SH-SY5Y (cell line): ENCODE measurements around the gene CIP2A.

ENCODE experiments used
- GATA2 ChIP-seq: IDR thresholded peaks from 2 replicates; pipeline ENCODE4 v1.6.1; 2011; ENCODE audit warnings: mild to moderate bottlenecking, low read depth, low read length
- GATA3 ChIP-seq: IDR thresholded peaks from 2 replicates; pipeline ENCODE4 v1.6.1; 2011; ENCODE audit warnings: low read depth, mild to moderate bottlenecking, low read length, moderate library complexity

GRCh38 chr3:108507902-108508301 lies 81.3 kb downstream of the CIP2A start:
- TF ChIP-seq GATA2 (no peak), GATA3 (no peak)
